Transverse colon (tissue), 4 donors: Measurements from ENCODE around the gene CDKAL1. TPM values are rescaled to one million over a fixed set of nuclear protein-coding genes. Genes with fewer than 3 reads are reported as not detected.

Experiments used
- DNase-seq: peaks from one replicate; pipeline ENCODE4 v3.0.0-alpha.2; 2019
- H3K27ac ChIP-seq, 4 donors: fragments of 200-600 bp; sonication (generic); 2 replicates each; pipeline ENCODE4 v1.5.1; 2016 to 2018; ENCODE audit warnings: inconsistent platforms in 4 of 4
- H3K27me3 ChIP-seq: fragments of 200-600 bp; sonication (generic); 2 replicates; pipeline ENCODE4 v1.5.1; 2017; ENCODE audit warnings: inconsistent platforms
- H3K36me3 ChIP-seq, 4 donors: fragments of 200-600 bp; sonication (generic); 2 replicates each; pipeline ENCODE4 v1.5.1; 2017 to 2019; ENCODE audit warnings: inconsistent platforms in 4 of 4
- H3K4me1 ChIP-seq, 4 donors: fragments of 200-600 bp; sonication (generic); 2 replicates each; pipeline ENCODE4 v1.5.1; 2017 to 2020; ENCODE audit warnings: inconsistent platforms in 4 of 4
- H3K4me3 ChIP-seq, 4 donors: fragments of 200-600 bp; sonication (generic); 1 replicate in 1 of 4; 2 replicates in 3 of 4; pipeline versions ENCODE4 v1.5.1 to v1.6.1; 2017 to 2019; ENCODE audit warnings: inconsistent platforms in 4 of 4
- H3K9me3 ChIP-seq, 2 donors: fragments of 200-600 bp; sonication (generic); 2 replicates each; pipeline ENCODE4 v1.5.1; 2017 to 2019; ENCODE audit warnings: inconsistent platforms in 2 of 2
- EP300 ChIP-seq: sonication (generic); formaldehyde crosslinking; IDR thresholded peaks from one replicate; pipeline ENCODE4 v1.6.1; 2017; ENCODE audit warnings: antibody characterized with exemption, low read depth
- POLR2A ChIP-seq: fragments of 450-650 bp; IDR thresholded peaks from one replicate; pipeline ENCODE4 v1.6.1; 2016; ENCODE audit warnings: antibody characterized with exemption, mild to moderate bottlenecking, moderate library complexity
- POLR2AphosphoS5 ChIP-seq, 3 donors: sonication (generic); formaldehyde crosslinking; IDR thresholded peaks; one replicate each; pipeline ENCODE4 v1.6.1; 2016; ENCODE audit warnings: antibody characterized with exemption in 3 of 3
- WGBS, 2 donors: methylation state at CpG; one replicate each; pipeline ENCODE4 v1.1.5; 2018; ENCODE audit warnings: low coverage in 1 of 2; 5-methylcytosine and 5-hydroxymethylcytosine counted together
- in situ Hi-C, 4 donors: fragments of 200-750 bp; cut with MboI; loops; one replicate each; pipeline versions ENCODE4 v1.15.0 to v1.15.1; 2017; ENCODE audit warnings: low sequenced_read_pairs in 3 of 4, low pct_ligation_motif_present in 1 of 4, low pct_unique_long_range_greater_than_20kb in 1 of 4
- intact Hi-C: fragments of 100-400 bp; cut with DNase I; formaldehyde crosslinking; loops from one replicate; pipeline ENCODE4 v1.15.1; 2023; ENCODE audit warnings: low total_unique reads
- total RNA-seq, 4 donors: library from RNA; depleted of rRNA; stranded (reverse); fragments of >200 nt; gene quantifications; one replicate each; pipeline ENCODE4 v1.1.0, GENCODE V29; 2016
- TF ChIP-seq, protein P1 (sequence below), 5 experiments: fragments of 200-600 bp in 3 of 5; fragments of 450-650 bp in 2 of 5; sonication (generic) in 3 of 5; IDR thresholded peaks; 1 replicate in 2 of 5; 2 replicates in 3 of 5; pipeline ENCODE4 v1.5.1; 2016 to 2017; ENCODE audit warnings: antibody characterized with exemption in 5 of 5, inconsistent platforms in 3 of 5, mild to moderate bottlenecking in 2 of 5, moderate library complexity in 1 of 5

Gene CDKAL1
- total RNA-seq, 4 donors from 2014 or later = 4.8 to 21.7 (median 12.5) TPM

DNA sequence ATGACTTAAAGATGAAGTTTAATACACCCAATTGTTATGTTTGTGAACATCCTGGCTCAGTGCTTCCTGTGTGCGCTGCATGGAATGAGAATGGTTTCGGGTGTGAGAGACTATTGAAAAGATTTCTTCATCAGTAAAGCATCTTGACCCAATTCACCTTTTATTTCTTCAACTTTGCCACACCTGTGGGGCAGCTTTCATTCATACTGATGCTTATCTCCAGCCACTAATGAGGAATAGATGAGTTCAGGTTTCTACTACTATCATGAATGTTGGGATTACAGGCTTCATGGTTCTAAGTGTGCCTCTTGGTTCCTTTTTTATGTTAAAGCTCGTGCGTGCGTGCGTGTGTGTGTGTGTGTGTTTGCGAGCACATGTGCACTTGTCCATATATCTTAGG, 685.6 kb downstream of the CDKAL1 start:
- Histone ChIP-seq H3K36me3 (no peaks in the 10 kb centered on the region), H3K4me1 (no peaks in the 10 kb centered on the region), H3K27me3 (no peaks in the 10 kb centered on the region), H3K4me3 (no peak overlapping the region), H3K9me3 (no peaks in the 10 kb centered on the region), H3K27ac (no peak overlapping the region)
- intact Hi-C loops (no loop called here), in situ Hi-C loops (no loop called here)
- TF ChIP-seq POLR2AphosphoS5 (IDR thresholded peaks at IDR 0.05) (no peak), POLR2A (no peak), EP300 (no peak)
- TF ChIP-seq, protein P1, sequence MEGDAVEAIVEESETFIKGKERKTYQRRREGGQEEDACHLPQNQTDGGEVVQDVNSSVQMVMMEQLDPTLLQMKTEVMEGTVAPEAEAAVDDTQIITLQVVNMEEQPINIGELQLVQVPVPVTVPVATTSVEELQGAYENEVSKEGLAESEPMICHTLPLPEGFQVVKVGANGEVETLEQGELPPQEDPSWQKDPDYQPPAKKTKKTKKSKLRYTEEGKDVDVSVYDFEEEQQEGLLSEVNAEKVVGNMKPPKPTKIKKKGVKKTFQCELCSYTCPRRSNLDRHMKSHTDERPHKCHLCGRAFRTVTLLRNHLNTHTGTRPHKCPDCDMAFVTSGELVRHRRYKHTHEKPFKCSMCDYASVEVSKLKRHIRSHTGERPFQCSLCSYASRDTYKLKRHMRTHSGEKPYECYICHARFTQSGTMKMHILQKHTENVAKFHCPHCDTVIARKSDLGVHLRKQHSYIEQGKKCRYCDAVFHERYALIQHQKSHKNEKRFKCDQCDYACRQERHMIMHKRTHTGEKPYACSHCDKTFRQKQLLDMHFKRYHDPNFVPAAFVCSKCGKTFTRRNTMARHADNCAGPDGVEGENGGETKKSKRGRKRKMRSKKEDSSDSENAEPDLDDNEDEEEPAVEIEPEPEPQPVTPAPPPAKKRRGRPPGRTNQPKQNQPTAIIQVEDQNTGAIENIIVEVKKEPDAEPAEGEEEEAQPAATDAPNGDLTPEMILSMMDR (IDR thresholded peaks at IDR 0.05) = no peak
- WGBS, 2 donors = 88 to 89% methylated on average over 5 to 7 of the region's 7 CpGs
- DNase-seq = no peak

- TF ChIP-seq EP300 (no peak), POLR2AphosphoS5 (IDR thresholded peaks at IDR 0.05) (no peak), POLR2A (no peak)
- TF ChIP-seq, protein P1 (IDR thresholded peaks at IDR 0.05) = no peak
- no peak for DNase-seq
- Histone ChIP-seq H3K4me1 (no peaks in the 10 kb centered on the region), H3K36me3 (no peaks in the 10 kb centered on the region), H3K27ac (no peak overlapping the region), H3K9me3 (no peaks in the 10 kb centered on the region), H3K27me3 (no peaks in the 10 kb centered on the region), H3K4me3 (no peak overlapping the region)
- intact Hi-C loops (no loop called here), in situ Hi-C loops (no loop called here)
- 69 to 71% methylated on average over 4 to 5 of the region's 5 CpGs for WGBS, 2 donors
Measured at GRCh38 chr6:21220271-21220987, 686.2 kb downstream of the CDKAL1 start.

DNA sequence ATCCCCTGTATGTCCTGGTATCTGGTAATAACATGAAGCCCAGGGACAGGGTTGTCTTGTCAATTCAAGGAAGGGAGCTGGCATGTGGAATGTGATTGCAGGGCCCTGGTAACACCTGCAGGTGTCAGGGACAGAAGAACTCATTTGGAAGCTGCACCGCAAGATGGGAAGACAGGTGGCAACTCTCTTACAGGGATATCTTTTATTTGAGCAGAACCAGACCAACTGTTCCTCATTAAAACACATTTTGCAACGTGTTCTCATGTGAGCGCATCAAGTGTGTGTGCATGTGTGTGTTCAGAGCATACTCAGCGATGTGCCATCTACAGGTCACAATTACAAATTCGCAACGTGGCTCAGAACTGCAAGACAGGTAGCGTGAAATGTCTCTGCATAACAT, 688.4 kb downstream of the CDKAL1 start:
- Histone ChIP-seq H3K9me3 (no peaks in the 10 kb centered on the region), H3K4me3 (no peak overlapping the region), H3K4me1 (no peaks in the 10 kb centered on the region), H3K27ac (no peak overlapping the region), H3K36me3 (no peaks in the 10 kb centered on the region), H3K27me3 (no peaks in the 10 kb centered on the region)
- TF ChIP-seq EP300 = no peak
- TF ChIP-seq, protein P1 (IDR thresholded peaks at IDR 0.05) = no peak
- no peak for TF ChIP-seq POLR2A
- no peak for TF ChIP-seq POLR2AphosphoS5 (IDR thresholded peaks at IDR 0.05)
- in situ Hi-C loops = no loop called here
- intact Hi-C loops = no loop called here
- no peak for DNase-seq
- WGBS, 2 donors = 88 to 100% methylated on average over 5 to 7 of the region's 7 CpGs

DNA sequence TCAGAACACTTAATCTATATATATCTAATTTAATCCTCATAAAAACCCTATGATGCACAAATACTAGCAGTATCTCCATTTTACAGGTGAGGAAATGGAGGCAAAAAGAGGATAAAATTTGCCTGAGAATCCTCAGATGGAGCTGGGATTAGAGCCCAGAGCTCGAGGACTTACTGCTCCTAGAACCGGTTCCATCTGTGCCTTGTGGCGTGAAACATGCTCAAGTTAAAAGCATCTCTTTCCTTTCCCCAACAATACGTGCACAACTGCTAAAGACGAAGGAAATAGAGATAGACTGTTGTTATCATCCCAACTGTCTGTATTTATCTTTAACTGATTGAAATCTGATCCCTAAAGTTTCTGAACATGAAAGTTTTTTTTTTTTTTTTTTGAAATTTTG, 691.7 kb downstream of the CDKAL1 start:
- Histone ChIP-seq H3K4me3 (no peak overlapping the region), H3K36me3 (peaks cover 0 to 5% (median 0%) of the 10 kb centered on the region in 4 donors), H3K27ac (no peak overlapping the region), H3K9me3 (no peaks in the 10 kb centered on the region), H3K4me1 (no peaks in the 10 kb centered on the region), H3K27me3 (no peaks in the 10 kb centered on the region)
- WGBS, 2 donors = 93 to 94% methylated on average over 5 of the region's 5 CpGs
- no peak for DNase-seq
- intact Hi-C loops = no loop called here
- in situ Hi-C loops = no loop called here
- TF ChIP-seq POLR2AphosphoS5 (IDR thresholded peaks at IDR 0.05) = no peak
- no peak for TF ChIP-seq EP300
- TF ChIP-seq, protein P1 (IDR thresholded peaks at IDR 0.05) = no peak
- no peak for TF ChIP-seq POLR2A
